Activated effector memory CD4-positive, alpha-beta T cell treated with Interleukin-2 at 50 U/mL for 16 hours (primary cell): ENCODE measurements around the gene MYRF.

Experiments
- DNase-seq: peaks from one replicate; pipeline ENCODE4 v3.0.0-alpha.2; 2020

The MYRF gene

GRCh38 chr11:61778357-61778886 is 26.0 kb downstream of the MYRF start:
- no peak for DNase-seq

- DNase-seq, result no peak
Measured at GRCh38 chr11:61778920-61779650, 26.6 kb downstream of the MYRF start.

GRCh38 chr11:61779666-61780525 is 27.5 kb downstream of the MYRF start:
- DNase-seq, result no peak

- DNase-seq, result no peak
Measured at GRCh38 chr11:61780581-61781162, 28.2 kb downstream of the MYRF start.

- no peak for DNase-seq
Measured at GRCh38 chr11:61781585-61781984, 29.1 kb downstream of the MYRF start.

- DNase-seq, result no peak
Measured at GRCh38 chr11:61782299-61782698, 29.9 kb downstream of the MYRF start.

- no peak for DNase-seq
Measured at GRCh38 chr11:61782841-61783240, 30.4 kb downstream of the MYRF start.

GRCh38 chr11:61783717-61784505 is 31.5 kb downstream of the MYRF start:
- DNase-seq, result no peak

GRCh38 chr11:61784506-61784805 is 32.0 kb downstream of the MYRF start:
- DNase-seq, result no peak

GRCh38 chr11:61785837-61786402 is 33.5 kb downstream of the MYRF start:
- DNase-seq, result no peak

- no peak for DNase-seq
Measured at GRCh38 chr11:61787928-61788491, 35.6 kb downstream of the MYRF start.

- no peak for DNase-seq
Measured at GRCh38 chr11:61791737-61792309, 39.4 kb downstream of the MYRF start.

- DNase-seq, result peak; percentile 82
Measured at GRCh38 chr11:61792310-61793082, 40.1 kb downstream of the MYRF start, which contains the start of the genes FEN1 and TMEM258. Gene FEN1 (plus strand): TSS chr11:61792911. CDS start chr11:61795362, 2,451 bp downstream. Gene TMEM258 (minus strand): TSS chr11:61792599. CDS start chr11:61792558, 41 bp downstream.

GRCh38 chr11:61793083-61793828 is 40.8 kb downstream of the MYRF start:
- DNase-seq, result no peak

GRCh38 chr11:61793829-61794204 is 41.4 kb downstream of the MYRF start:
- no peak for DNase-seq

- DNase-seq, result no peak
Measured at GRCh38 chr11:61794579-61794978, 42.1 kb downstream of the MYRF start.

GRCh38 chr11:61795459-61795858 is 43.0 kb downstream of the MYRF start:
- no peak for DNase-seq

GRCh38 chr11:61795876-61796526 is 43.6 kb downstream of the MYRF start:
- DNase-seq, result no peak

GRCh38 chr11:61797263-61797944 is 45.0 kb downstream of the MYRF start:
- DNase-seq, result peak; percentile 54
